ENCODE data around the gene SGMS2.
"Not testable (repeated sequence)": the region's sequence is repeated elsewhere in the genome, so short reads cannot be mapped to it uniquely, and the experiment has no call there.

SGMS2 gene

DNA sequence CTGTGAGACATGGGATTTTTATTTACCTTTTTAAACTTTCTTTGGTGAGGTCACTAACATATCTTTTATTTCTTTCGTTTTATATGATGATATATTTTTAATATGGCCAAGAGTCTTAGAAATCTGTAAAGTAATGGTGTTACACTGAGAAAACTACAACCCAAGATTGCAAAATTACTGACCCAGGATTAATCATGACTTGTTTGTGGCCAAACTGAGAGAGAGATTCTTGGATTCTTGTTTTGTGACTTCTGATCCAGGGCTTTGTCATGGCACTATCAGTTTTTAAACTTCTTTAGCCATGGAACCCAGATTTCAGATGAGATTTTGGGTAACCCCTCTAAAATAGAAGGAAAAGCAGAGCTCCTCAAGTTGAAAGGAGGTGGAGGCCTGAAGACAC, 42.0 kb downstream of the SGMS2 start:
- DNase-seq (ENCODE audit: low read depth, low spot score) = no peak

DNA sequence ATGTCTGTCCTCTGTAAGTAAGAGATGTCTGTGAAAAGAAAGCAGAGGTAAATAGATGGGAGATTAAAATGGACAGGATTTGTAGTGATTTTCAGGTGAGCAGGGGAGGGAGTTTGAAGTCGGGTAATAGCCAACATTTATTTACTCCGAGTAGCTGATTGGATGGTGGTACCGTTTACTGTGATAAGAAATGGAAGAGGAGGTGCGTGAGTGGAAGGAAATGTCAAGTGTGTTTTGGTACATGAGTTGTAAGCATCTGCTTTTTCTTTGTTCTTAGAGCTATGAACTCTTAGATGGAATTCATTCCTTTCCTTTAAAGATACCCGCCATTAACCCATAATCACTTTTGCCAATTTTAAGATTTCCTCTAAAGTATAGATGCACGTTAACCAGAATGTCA, 45.5 kb downstream of the SGMS2 start:
- DNase-seq (ENCODE audit: low read depth, low spot score) = no peak

DNA sequence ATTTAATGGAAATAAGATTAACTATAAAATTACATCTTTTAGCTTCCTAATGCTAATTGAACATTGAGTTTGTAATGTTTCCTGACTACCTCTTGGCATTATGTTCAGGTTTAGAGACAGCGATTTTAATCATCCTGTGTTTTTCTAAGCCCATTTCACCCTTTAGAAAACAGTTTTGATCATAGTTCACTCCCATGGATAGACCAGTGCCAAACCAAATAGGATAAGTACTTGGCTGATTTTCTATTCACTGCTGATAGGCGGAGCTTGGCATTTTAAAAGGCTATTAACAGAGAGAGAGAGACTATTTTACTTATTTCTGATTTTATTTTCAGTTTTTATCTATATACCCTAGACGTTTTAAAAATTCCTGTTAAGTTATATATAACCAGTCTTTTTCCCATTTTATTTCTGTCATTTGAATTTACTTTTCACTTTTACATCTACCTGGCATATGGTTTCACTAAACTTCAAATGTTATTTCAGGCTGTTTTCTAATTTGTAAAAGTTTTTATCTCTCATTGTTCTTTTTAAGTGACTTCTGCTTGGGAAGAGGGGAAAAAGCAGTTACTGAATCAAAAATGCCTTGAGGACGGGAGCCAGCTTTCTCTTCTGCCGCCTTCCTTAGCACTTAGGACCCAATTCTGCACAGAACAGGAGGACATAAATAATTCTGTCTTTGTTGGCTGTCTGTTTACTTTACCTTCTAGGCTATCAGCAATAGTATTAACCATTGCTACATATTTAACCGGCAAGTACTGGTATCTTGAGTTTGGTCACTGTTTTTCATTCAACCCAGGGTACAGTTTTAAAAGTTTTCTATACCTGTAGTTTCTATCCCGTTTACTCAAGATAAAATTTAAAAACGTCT, 46.4 kb downstream of the SGMS2 start:
- DNase-seq (ENCODE audit: low read depth, low spot score) = no peak

DNA sequence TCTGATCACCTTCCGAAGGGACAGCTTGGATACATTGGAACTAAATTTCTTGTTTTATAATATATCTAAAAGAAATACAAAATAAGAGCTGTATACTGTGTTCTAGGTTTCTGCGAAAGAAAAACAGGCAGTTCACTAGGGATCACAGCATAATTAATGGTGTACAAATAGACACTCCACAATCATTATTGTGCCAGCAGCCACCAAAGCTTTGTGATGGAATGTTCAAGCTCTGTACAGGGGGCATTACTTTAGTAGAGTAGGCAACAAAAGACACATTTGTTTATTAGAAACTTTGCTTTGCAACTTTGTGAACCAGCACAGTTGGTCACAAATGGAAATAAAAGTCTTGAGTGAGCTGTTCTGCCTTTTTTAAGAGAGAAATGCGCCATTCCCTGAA, 49.3 kb downstream of the SGMS2 start:
- DNase-seq (ENCODE audit: low read depth, low spot score) = no peak

DNA sequence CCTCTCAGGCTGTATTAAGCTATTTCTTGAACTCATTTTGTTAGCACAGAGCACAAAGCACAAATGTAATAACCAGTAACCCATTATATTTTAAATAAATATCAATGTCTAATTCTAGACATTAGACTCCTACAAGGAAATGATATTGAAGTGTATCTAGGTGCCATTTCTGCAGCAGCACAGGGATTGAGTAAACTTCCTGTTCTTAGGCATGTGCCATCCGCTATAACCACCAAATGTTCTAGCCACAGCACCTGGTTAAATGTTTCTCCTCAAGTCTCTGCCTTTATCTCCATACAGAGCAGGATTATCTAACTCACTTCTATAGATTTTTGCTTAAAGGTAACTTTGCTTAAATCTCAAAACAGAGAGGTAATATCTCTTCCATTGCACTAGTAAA, 51.4 kb downstream of the SGMS2 start:
- no peak for DNase-seq (ENCODE audit: low read depth, low spot score)

DNA sequence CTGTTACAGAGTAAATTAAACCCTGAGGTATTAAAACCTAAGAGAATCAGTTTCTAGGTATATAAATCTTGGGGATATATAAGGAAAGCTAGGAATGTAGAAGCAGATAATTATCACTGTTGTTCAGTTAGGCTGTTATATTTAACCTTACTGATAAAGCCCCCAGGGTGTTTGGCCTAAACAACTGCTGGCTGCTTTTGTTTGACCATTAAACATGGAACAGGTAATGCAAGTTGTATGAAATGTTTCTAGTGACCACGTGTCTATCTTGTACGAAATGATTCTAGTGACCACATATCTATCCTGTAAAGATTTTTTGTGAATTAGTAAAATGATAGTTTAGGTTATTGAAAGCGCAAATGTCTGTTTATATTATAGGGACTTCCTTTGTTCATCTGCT, 52.6 kb downstream of the SGMS2 start:
- no peak for DNase-seq (ENCODE audit: low read depth, low spot score)

DNA sequence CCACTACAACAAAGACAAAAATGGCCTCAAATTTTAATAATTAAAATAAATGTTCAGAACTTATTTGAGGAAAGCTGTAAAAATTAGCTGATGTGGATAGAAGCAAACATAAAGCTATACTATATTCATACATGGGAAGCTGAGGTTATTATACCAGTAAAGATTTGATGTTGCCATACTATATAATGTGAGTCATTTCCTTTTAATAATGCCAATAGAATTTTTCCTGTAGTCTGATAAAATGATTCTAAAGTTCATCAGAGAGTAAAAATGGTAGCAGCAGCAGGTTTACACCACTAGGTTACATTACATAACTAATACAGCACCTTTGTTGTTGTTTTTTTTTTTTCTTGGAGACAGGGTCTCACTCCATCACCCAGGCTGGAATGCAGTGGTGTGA, 61.1 kb downstream of the SGMS2 start:
- no peak for DNase-seq (ENCODE audit: low read depth, low spot score)

DNA sequence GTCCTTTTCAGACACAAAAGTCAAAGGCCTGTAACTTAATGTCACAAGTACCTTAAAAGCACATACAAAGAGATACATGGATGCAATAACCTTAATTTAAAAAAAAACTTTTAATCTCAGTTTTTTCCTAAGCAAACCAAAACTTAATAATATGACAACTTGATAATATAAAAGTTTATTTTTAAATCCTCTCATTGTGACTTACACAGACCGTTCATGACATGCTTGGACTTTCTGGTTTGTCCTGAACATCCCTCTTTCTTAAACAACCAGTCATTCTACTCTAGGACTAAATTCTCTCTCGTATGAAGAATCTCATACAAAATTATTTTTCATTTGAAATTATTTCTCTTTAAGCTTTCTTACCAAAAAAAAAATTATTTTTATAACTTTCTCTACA, 63.5 kb downstream of the SGMS2 start:
- no peak for DNase-seq (ENCODE audit: low read depth, low spot score)

DNA sequence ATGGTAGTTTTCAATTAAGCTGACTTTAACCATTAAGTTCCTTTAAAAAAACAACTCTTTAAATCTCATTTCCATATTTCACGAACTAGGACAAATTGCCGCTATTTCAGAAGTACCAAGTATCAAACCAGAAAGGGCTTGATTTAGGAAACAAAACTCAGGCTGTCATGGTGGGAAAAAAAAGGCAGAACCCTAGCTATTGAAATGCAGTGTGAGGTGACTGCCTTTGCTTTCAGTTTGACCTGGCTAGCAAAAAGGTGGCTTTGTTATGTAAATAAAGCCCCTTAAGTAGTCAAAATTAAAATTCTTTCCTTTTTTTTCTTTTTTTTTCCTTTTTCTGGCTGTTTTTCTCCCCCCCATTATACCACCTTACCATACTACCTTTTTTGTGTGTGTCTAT, 66.0 kb downstream of the SGMS2 start:
- DNase-seq (ENCODE audit: low read depth, low spot score) = no peak

DNA sequence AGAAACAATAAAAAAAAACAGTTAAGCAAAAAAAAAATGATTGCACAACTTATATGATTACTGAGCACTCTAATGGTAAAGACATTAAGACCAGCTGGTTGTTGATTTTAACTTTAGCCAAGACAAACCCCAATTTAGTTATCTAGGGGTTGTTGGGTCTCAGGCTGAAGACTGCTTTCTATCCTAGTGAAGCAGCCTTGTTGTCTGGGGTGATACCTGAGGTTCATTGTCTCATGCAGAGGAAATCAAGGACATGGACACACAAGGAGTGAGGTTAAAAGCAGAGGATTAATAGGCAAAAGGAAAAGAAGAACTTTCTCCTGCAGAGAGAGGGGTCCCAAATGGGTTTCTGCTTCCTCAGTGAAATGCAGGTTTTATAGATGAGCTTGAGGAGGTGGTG, 66.6 kb downstream of the SGMS2 start:
- DNase-seq (ENCODE audit: low read depth, low spot score) = no peak

DNA sequence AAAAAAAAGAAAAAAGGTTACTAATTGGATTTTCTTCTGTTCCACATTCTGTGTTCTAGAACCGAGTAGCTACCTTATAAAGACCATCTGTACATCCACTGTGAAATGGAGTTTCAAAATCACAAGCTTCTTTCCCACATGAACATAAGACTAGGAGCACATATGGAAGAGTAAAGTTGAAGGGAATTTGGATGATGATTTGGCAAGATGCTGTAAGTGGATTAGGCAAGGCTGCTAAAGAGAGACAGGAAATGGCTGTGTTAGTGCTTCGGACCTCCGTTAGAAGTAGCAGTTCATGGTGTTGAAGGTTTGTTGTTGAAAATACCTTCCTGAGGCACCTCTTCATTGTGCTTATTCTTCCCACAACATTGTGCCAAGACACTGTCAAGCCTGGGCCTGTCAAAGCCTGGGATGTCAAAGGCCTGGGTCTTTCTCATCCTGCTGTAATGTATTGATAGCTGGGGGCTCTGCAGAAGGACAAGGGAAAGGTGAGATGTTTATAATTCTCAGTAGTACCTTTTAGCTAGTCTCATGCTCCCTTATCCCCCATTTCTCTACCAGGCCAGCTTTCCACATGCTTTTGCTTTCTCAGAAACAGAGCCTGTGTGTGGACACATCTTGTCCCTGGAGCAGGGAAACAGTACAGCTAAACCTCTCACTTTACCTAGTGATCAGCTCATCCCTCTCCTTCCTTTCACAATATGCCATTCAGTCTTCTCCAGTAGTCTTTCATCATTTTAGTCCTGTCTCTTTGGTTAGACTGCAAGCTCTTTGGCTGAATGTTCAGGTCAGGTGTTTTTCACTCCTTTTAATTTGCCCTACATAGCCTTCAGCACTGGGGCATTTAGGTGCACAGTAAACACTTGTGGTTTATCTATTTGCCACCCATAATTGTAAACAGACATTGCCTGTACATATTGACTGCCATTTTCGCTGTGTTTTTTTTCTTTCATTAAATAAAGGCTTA, 68.7 kb downstream of the SGMS2 start:
- no peak for DNase-seq (ENCODE audit: low read depth, low spot score)

DNA sequence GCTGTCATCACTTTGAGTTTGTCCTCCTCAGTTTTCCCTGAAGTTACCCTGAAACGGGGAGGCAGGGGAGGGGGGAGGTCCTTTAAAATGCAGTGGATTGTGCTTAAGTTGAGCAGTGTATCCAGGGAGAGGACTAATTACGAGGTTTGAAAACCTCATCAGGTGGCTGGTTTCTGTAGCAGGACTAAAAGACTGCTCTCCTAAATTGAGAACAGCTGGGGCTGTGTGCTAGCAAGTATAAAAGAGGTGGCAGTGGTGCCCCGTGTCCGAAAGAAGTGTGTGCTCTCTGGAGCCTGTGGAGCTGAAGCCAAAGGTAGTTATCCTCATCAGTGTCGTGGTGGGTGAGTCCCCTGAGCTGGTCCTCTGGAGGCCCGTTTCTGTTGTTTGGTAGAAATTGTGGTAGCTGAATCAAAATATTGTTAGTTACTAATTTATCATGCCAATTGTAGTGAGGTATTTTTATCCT, 69.4 kb downstream of the SGMS2 start:
- DNase-seq (ENCODE audit: low read depth, low spot score) = no peak

DNA sequence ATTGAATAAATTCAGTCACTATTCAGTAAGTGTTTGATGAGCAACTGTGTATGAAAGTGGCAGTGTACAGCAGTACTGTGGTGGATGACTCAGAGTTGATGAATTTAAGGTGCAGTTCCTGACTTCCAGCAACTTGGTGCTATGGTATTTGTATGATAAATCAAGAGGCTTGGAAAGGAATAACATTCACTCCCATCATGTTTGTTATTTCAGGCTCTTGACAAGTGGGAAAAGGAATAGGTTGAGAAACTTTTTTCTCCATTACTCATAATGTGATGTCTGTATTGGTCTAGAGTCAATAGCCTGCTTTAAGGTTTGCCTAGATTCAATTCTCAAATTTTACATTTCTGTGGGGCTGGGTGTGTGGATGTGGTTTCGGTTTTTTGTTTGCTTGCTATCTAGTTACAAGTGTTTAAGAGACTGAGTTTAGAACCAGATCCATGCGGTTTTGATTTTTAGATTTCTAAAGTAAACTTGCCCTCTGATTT, 71.5 kb downstream of the SGMS2 start:
- no peak for DNase-seq (ENCODE audit: low read depth, low spot score)

DNA sequence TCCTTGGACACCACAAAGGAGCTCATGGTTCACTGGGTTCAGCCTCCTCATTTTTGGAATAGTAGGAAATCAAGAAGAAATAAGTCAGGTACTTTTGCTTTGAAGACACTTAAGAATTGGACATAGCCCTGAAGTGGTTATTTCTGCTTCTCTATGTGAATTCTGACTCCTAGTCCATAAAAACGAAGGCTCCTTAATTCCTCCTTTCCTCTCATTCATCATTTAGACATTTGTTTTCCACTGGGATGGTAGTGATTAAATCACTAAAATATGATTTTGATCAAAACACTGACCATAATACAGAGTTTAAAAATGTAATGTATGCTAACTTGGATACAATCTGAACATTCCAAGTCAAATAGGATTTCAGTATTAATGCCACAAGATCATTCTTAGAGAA, 71.9 kb downstream of the SGMS2 start:
- no peak for DNase-seq (ENCODE audit: low read depth, low spot score)

DNA sequence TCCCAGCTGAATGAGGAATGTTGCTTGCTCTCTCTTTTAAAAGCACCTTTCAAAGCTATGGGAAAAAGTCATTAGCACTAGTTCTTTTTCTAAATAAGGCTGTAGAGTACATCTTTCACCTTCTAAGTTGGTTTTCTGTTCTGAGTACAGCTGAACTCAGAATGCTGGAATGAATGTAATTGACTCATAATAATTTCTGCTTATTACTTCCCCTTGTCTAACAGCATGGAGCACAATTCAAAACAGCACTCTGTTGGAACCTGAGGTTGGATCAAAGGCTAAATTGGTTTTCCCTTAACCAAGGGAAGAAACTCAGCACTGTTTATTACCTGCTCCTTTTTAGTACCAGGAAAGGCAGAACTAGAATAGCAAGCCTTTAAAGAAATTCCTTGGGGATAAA, 73.1 kb downstream of the SGMS2 start:
- no peak for DNase-seq (ENCODE audit: low read depth, low spot score)

DNA sequence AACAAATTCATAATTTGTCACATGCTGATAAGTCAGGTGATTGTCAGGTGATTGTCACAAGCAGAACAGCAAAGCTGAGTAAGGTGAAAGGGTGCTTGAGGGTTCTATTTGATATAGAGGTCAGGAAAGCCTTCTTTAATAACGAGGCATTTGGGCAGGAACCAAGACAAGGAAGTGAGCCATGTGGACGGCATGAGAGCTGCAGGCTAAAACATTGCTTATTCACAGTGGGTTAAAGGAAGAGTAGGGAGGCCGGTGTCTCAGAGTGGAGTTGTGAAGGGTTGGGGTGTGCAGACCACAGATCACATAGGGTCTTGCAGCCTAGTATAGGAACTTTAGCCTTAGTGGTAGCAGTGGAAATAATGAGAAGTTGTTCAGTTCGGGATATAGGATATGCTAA, 75.3 kb downstream of the SGMS2 start:
- no peak for DNase-seq (ENCODE audit: low read depth, low spot score)

DNA sequence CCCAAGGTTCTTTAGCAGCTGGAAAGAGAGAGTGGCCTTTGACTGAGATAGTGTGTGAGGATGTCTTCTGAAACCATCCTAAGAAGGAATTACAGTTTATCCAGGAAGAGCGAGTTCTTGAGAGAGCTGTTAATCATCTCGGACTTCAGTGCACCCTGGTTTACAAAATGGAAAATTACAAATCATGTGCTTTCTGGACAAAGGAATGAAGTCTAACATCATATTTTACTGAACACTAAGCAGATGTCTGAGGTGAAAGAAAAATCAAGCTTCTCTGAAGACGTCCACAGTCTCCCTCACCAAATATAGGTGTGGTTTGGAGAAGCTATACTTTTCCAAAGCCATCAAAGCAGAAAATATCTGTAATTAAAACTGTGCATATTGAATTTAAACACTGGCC, 75.8 kb downstream of the SGMS2 start:
- no peak for DNase-seq (ENCODE audit: low read depth, low spot score)

DNA sequence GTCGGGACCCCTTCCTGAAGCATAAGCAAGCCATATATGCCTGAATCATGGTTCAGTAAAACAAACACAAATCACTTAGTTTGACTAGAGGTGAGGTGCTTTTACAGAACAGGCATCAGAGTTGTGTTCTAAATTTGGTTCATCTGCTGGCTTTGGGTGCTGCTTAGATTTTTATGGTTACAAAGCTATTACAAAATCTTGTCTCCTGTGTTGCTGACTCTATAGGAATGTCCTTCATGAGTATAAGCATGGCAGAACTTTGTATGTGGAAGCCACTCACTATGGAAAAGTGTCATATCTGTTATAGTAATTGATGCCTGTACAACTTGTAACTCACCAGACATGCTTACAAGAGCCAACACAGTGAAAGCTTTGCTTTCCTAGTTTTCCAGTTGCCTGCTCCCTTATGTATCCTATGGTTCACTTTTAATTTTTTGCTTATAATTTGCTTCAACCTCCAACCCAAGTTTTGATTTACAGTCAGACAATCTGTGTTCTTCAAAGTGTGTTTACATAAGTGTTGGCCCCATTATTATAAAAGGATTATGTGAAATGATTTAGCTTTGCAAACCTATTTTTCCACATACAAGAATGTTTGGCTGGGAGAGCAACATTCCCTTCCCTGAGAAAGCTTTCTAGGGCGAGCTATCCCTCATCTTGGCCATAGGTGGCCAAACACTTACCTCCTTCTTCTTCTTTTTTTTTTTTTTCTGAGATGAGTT, 76.6 kb downstream of the SGMS2 start:
- no peak for DNase-seq (ENCODE audit: low read depth, low spot score)

DNA sequence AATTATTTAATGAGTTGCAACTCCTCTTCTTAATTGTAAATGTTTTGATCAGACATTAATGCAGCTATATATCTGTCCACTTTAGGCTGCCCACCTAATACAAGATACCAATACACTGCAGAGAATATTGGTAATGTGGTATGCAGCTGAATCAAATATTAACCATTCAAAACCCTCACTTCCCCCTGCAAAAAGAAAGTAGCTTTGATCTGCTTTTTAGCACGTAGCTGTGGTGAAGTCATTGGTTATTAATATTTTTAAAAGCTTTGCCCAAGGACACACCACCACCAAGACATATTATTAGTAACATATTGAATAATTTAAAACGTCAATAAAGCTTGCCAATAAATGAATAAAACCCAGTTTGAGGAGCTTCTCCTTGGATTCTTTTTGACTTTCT, 78.0 kb downstream of the SGMS2 start:
- no peak for DNase-seq (ENCODE audit: low read depth, low spot score)

DNA sequence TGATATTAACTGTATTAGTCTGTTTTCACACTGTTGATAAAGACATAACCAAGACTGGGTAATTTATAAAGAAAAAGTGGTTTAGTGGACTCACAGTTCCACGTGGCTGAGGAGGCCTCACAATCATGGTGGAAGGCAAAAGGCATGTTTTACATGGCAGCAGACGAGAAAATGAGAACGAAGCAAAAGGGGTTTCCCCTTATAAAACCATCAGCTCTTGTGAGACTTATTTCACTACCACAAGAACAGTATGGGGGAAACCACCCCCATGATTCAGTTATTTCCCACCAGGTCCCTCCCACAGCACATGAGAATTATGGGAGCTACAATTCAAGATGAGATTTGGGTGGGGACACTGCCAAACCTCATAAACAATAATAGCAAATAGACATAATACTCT, 80.3 kb downstream of the SGMS2 start:
- DNase-seq (ENCODE audit: low read depth, low spot score) = not testable (repeated sequence)

DNA sequence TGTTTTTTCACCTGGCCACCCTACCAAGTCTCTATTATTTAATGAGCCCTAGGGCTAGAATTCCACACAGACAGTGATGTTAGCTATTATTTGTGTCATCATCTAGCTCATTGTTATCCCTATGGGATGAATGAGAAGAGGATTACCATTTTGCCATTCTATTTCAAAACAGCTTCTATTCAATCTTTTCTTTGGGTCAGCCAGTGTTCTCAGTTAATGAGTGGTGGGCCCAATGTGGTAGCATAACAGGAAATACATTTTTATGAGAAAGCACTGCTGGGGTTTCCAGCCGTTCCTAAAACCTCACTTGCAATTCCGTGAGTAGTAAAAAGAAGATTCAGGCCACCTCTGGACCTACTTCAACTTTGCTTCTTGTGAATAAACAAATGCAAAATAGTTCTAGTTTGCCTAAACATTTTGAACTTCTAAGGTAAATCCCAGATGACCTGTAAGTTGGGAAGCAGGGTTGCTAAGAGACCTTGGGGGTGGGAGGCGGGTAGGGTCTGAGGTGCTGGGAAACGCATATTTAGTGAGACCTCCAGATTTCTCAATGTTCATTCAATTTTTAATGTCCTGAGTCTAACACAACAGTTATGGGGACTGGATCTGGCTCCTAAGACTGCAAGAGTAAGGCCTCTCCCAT, 81.8 kb downstream of the SGMS2 start:
- DNase-seq (ENCODE audit: low read depth, low spot score) = no peak
